ENCODE data around the gene SERPIND1.

DNA sequence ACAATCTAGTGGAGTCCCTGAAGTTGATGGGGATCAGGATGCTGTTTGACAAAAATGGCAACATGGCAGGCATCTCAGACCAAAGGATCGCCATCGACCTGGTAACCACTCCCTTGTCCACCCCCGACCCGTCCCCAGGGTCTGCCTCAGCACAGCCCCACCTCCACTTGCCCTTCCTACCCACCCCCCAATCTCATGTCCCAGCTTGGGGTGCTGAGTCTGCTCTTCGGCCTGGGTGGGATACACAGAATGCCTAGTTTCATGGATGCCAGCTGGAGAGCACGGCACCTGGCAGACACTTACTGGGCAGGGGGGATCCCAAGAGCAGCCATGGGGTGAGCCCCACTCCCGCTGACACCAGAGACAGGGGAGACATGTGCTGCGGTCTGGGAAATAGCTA, 12.1 kb downstream of the SERPIND1 start:
- no peak for TF ChIP-seq POLR2A (IDR thresholded peaks at IDR 0.05)
- TF ChIP-seq, protein P1, sequence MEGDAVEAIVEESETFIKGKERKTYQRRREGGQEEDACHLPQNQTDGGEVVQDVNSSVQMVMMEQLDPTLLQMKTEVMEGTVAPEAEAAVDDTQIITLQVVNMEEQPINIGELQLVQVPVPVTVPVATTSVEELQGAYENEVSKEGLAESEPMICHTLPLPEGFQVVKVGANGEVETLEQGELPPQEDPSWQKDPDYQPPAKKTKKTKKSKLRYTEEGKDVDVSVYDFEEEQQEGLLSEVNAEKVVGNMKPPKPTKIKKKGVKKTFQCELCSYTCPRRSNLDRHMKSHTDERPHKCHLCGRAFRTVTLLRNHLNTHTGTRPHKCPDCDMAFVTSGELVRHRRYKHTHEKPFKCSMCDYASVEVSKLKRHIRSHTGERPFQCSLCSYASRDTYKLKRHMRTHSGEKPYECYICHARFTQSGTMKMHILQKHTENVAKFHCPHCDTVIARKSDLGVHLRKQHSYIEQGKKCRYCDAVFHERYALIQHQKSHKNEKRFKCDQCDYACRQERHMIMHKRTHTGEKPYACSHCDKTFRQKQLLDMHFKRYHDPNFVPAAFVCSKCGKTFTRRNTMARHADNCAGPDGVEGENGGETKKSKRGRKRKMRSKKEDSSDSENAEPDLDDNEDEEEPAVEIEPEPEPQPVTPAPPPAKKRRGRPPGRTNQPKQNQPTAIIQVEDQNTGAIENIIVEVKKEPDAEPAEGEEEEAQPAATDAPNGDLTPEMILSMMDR (IDR thresholded peaks at IDR 0.05 in 4 of 5, conservative IDR thresholded peaks at IDR 0.05 in 1 of 5), result no peak
